Mononuclear cell (primary cell): Measurements from ENCODE around the gene NFIB. TPM values are rescaled to one million over a fixed set of nuclear protein-coding genes. Genes with fewer than 3 reads are reported as not detected.

Source experiments
- H3K27me3 ChIP-seq: 2 replicates; pipeline ENCODE4 v1.6.0; 2011; ENCODE audit warnings: low read length, control low read depth; ENCODE audit not compliant: insufficient read depth
- H3K4me1 ChIP-seq: 2 replicates; pipeline ENCODE4 v1.5.1; 2011; ENCODE audit warnings: mild to moderate bottlenecking, low read length, control low read depth; ENCODE audit not compliant: insufficient read depth
- H3K4me3 ChIP-seq: 2 replicates; pipeline ENCODE4 v1.5.1; 2011; ENCODE audit warnings: mild to moderate bottlenecking, low read length, moderate library complexity
- H3K9me3 ChIP-seq: 2 replicates; pipeline ENCODE4 v1.5.1; 2011; ENCODE audit warnings: low read depth, mild to moderate bottlenecking, control low read depth, low read length
- total RNA-seq: library from RNA; depleted of rRNA; stranded (reverse); fragments of >200 nt; gene quantifications from one replicate; pipeline ENCODE4 v1.2.3, GENCODE V29; 2012

NFIB gene
- total RNA-seq, 1 donor = 0.42 TPM

- Histone ChIP-seq H3K4me1 (no peaks in the 10 kb centered on the region), H3K9me3 (no peaks in the 10 kb centered on the region), H3K4me3 (no peak overlapping the region), H3K27me3 (no peaks in the 10 kb centered on the region)
Measured at GRCh38 chr9:14289916-14290315, 24.0 kb downstream of the NFIB start.

GRCh38 chr9:14288433-14288832 lies 25.5 kb downstream of the NFIB start:
- Histone ChIP-seq H3K27me3 (no peaks in the 10 kb centered on the region), H3K9me3 (no peaks in the 10 kb centered on the region), H3K4me3 (no peak overlapping the region), H3K4me1 (no peaks in the 10 kb centered on the region)

GRCh38 chr9:14286121-14286520 lies 27.8 kb downstream of the NFIB start:
- Histone ChIP-seq H3K27me3 (no peaks in the 10 kb centered on the region), H3K4me1 (no peaks in the 10 kb centered on the region), H3K4me3 (no peak overlapping the region), H3K9me3 (no peaks in the 10 kb centered on the region)

DNA sequence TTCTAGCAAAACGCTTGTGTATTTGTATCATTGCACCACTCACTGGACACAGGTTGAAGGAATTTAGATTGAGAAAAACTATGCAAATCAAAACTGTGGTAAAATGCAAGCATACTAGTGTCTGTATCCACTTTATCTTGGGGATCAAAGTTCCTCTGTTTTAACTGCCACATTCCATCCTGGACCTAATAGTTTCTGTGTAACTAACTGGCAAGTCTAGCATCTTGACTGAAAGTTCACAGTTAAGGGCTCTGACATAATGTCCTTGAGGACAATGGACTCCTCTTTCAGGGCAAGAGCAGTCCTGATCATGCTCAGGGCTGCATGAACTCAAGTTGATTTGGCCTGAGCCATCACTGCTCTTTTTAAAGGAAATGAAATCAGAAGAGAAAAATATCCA lies 30.7 kb downstream of the NFIB start:
- Histone ChIP-seq H3K4me3 (no peak overlapping the region), H3K9me3 (no peaks in the 10 kb centered on the region), H3K4me1 (no peaks in the 10 kb centered on the region), H3K27me3 (no peaks in the 10 kb centered on the region)

DNA sequence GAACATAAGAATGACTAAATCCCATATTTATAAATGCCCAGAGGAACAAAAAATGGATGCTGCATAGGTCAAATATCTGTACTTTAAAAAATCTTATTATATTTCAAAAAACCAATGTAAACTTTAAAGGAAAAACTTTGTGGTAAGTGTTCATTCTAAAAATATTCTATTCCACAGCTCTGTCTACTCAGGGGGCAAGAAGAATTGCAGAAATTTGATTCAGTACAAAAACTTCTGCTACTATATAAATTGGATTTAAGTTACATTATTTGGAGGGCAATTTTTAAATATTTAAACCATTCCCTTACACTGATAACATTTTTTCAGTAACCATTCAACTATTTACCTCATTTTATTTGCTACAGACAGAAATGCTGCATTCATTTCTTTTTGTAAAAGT lies 32.1 kb downstream of the NFIB start:
- no peaks in the 10 kb centered on the region for H3K9me3 ChIP-seq

GRCh38 chr9:14281136-14281795 lies 32.7 kb downstream of the NFIB start:
- H3K4me1 ChIP-seq = no peaks in the 10 kb centered on the region
- no peaks in the 10 kb centered on the region for H3K9me3 ChIP-seq
- H3K27me3 ChIP-seq = no peaks in the 10 kb centered on the region
- no peak overlapping the region for H3K4me3 ChIP-seq

More for the DNA sequence above, 32.1 kb downstream of the NFIB start:
- no peak overlapping the region for H3K4me3 ChIP-seq
- H3K27me3 ChIP-seq = no peaks in the 10 kb centered on the region
- no peaks in the 10 kb centered on the region for H3K4me1 ChIP-seq

GRCh38 chr9:14279671-14280070 lies 34.3 kb downstream of the NFIB start:
- no peaks in the 10 kb centered on the region for H3K4me1 ChIP-seq
- no peaks in the 10 kb centered on the region for H3K27me3 ChIP-seq
- no peaks in the 10 kb centered on the region for H3K9me3 ChIP-seq
- no peak overlapping the region for H3K4me3 ChIP-seq

- Histone ChIP-seq H3K9me3 (no peaks in the 10 kb centered on the region), H3K4me1 (no peaks in the 10 kb centered on the region), H3K4me3 (no peak overlapping the region), H3K27me3 (no peaks in the 10 kb centered on the region)
Measured at GRCh38 chr9:14278291-14278721, 35.6 kb downstream of the NFIB start.

- Histone ChIP-seq H3K4me1 (no peaks in the 10 kb centered on the region), H3K9me3 (no peaks in the 10 kb centered on the region), H3K27me3 (no peaks in the 10 kb centered on the region), H3K4me3 (no peak overlapping the region)
Measured at GRCh38 chr9:14277761-14278160, 36.2 kb downstream of the NFIB start.

GRCh38 chr9:14277244-14277643 lies 36.7 kb downstream of the NFIB start:
- no peaks in the 10 kb centered on the region for H3K9me3 ChIP-seq
- H3K27me3 ChIP-seq = no peaks in the 10 kb centered on the region
- no peaks in the 10 kb centered on the region for H3K4me1 ChIP-seq
- no peak overlapping the region for H3K4me3 ChIP-seq

DNA sequence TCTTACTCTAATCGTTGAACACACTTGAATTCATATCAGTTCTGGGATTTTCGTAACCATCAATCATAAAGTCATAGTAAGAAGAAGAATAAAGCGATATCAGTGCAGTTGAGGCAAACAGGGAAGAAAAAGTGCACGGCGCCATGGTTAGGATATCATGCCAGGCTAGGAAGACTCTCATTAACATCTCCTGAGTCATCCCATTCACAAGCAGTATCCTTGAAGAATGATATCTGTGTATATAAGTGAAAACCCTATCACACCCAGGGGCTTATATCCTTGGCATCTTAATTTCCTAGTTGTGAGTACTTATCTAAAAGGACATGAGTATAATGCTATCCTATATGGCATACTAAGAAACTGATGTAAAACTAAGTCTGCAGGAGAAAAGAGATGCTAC lies 38.6 kb downstream of the NFIB start:
- H3K27me3 ChIP-seq = no peaks in the 10 kb centered on the region
- no peaks in the 10 kb centered on the region for H3K9me3 ChIP-seq
- no peak overlapping the region for H3K4me3 ChIP-seq
- H3K4me1 ChIP-seq = no peaks in the 10 kb centered on the region

GRCh38 chr9:14273696-14274121 lies 40.2 kb downstream of the NFIB start:
- H3K4me3 ChIP-seq = no peak overlapping the region
- H3K27me3 ChIP-seq = no peaks in the 10 kb centered on the region
- no peaks in the 10 kb centered on the region for H3K4me1 ChIP-seq
- H3K9me3 ChIP-seq = no peaks in the 10 kb centered on the region

- Histone ChIP-seq H3K4me1 (no peaks in the 10 kb centered on the region), H3K4me3 (no peak overlapping the region), H3K27me3 (no peaks in the 10 kb centered on the region), H3K9me3 (no peaks in the 10 kb centered on the region)
Measured at GRCh38 chr9:14272927-14273528, 40.9 kb downstream of the NFIB start.

DNA sequence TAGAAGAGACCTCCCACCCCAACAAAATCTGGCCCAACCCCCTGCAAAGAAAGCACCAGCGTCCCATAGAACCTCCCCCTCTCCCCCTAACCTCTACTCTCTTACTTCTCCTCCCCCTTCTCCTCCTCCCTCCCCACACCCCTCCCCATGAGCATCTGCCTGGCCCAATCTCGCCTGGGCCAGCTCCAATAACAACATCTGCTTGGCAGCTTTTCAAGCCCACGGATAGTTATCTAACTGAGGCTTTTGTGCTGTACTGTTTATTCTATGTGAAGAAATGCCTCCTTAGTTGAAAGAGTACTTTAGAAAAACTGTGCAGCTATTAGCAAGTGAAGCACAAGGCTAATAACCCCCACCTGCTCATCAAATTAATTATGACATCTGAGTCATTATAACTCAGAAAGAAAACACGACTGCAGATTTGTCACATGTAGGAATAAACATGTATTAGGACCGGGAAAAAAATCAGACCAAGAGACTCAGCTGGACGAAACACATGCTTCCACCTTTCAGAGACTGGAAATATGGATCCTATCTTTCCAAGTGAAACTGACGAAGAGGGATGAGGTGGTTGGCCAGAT lies 42.8 kb downstream of the NFIB start:
- Histone ChIP-seq H3K4me3 (no peak overlapping the region), H3K9me3 (no peaks in the 10 kb centered on the region), H3K4me1 (no peaks in the 10 kb centered on the region), H3K27me3 (no peaks in the 10 kb centered on the region)

DNA sequence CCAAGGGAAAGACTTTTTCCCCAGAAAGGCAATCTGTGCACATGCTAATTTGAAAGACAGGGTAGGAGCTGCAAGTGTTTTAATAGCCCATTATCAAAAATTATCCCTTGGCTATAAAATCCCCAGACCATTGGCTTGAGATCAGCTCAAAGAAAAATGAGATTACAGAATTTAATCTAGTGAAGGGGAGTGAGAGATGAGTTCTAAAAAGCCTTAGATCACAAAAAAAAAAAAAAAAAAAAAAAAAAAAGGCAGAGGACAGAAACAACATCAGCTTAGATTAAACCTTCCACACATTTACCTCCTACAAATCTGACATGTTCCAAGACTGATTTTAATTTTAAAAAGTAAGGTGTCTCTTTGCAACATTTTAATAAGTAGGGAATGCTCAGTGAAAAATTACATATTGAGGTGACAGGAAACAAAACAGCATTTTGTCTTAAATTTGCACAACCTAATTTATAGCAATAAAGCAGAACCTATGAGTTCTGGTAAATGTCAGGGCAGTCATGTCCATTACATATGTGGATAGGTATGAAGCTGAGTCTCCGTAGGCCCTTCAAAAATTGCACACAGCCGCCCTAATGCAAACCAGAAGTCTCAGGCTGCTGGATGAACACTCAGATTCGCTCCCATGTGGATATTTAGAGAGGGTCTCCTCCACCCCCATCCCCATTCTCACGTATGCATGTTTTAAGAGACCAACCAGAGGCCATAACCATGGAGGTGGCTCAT lies 43.4 kb downstream of the NFIB start:
- no peaks in the 10 kb centered on the region for H3K4me1 ChIP-seq

More for the DNA sequence above, 43.4 kb downstream of the NFIB start:
- Histone ChIP-seq H3K9me3 (no peaks in the 10 kb centered on the region), H3K27me3 (no peaks in the 10 kb centered on the region), H3K4me3 (no peak overlapping the region)
